Measurements from ENCODE around the gene MEGF6. TPM values are rescaled to one million over a fixed set of nuclear protein-coding genes. Genes with fewer than 3 reads are reported as not detected.

Gene MEGF6
- total RNA-seq, 2 donors from 2014 or later: 273 to 304 TPM

- Histone ChIP-seq H3K27me3 (replicated peaks; ENCODE audit: insufficient read depth) (no peaks in the 10 kb centered on the region), H3K9me3 (no peaks in the 10 kb centered on the region), H3K27ac (no peak overlapping the region), H3K36me3 (peaks cover 14% of the 10 kb centered on the region), H3K4me3 (no peak overlapping the region), H3K4me1 (ENCODE audit: control insufficient read depth in 1 of 2, low read depth in 2 of 2) (peaks cover 0 to 33% of the 10 kb centered on the region in 2 donors)
- DNase-seq (ENCODE audit: low spot score): no peak
- TF ChIP-seq CTCF (IDR thresholded peaks at IDR 0.05): no peak
- no peak for ATAC-seq (ENCODE audit: insufficient number of reproducible peaks, low FRiP score, low read depth)
Measured at GRCh38 chr1:3515272-3515671, 96.0 kb downstream of the MEGF6 start.

- Histone ChIP-seq H3K27ac (no peak overlapping the region), H3K36me3 (peaks cover 9% of the 10 kb centered on the region), H3K9me3 (no peaks in the 10 kb centered on the region), H3K4me1 (ENCODE audit: control insufficient read depth in 1 of 2, low read depth in 2 of 2) (peaks cover 0 to 38% of the 10 kb centered on the region in 2 donors), H3K27me3 (replicated peaks; ENCODE audit: insufficient read depth) (no peaks in the 10 kb centered on the region), H3K4me3 (no peak overlapping the region)
- ATAC-seq (ENCODE audit: insufficient number of reproducible peaks, low FRiP score, low read depth) (no peak), DNase-seq (ENCODE audit: low spot score) (no peak)
- no peak for TF ChIP-seq CTCF (IDR thresholded peaks at IDR 0.05)
Measured at GRCh38 chr1:3514404-3514803, 96.9 kb downstream of the MEGF6 start.

- ATAC-seq (ENCODE audit: insufficient number of reproducible peaks, low FRiP score, low read depth) (no peak), DNase-seq (ENCODE audit: low spot score) (no peak)
- peaks cover 0 to 23% of the 10 kb centered on the region in 2 donors for H3K4me1 ChIP-seq (ENCODE audit: control insufficient read depth in 1 of 2, low read depth in 2 of 2)
- H3K4me3 ChIP-seq: no peak overlapping the region
- no peaks in the 10 kb centered on the region for H3K9me3 ChIP-seq
- H3K27ac ChIP-seq: no peak overlapping the region
- H3K27me3 ChIP-seq (replicated peaks; ENCODE audit: insufficient read depth): no peaks in the 10 kb centered on the region
- no peak for TF ChIP-seq CTCF (IDR thresholded peaks at IDR 0.05)
- peaks cover 29% of the 10 kb centered on the region for H3K36me3 ChIP-seq
Measured at GRCh38 chr1:3511856-3512255, 99.5 kb downstream of the MEGF6 start.

- H3K9me3 ChIP-seq: no peaks in the 10 kb centered on the region
- H3K4me3 ChIP-seq: no peak overlapping the region
- DNase-seq (ENCODE audit: low spot score) (no peak), ATAC-seq (ENCODE audit: insufficient number of reproducible peaks, low FRiP score, low read depth) (no peak)
- H3K27ac ChIP-seq: no peak overlapping the region
- peaks cover 0 to 17% of the 10 kb centered on the region in 2 donors for H3K4me1 ChIP-seq (ENCODE audit: control insufficient read depth in 1 of 2, low read depth in 2 of 2)
- H3K27me3 ChIP-seq (replicated peaks; ENCODE audit: insufficient read depth): no peaks in the 10 kb centered on the region
- peaks cover 34% of the 10 kb centered on the region for H3K36me3 ChIP-seq
- no peak for TF ChIP-seq CTCF (IDR thresholded peaks at IDR 0.05)
Measured at GRCh38 chr1:3511306-3511705, 100.0 kb downstream of the MEGF6 start.

GRCh38 chr1:3510956-3511250, 100.4 kb downstream of the MEGF6 start:
- H3K36me3 ChIP-seq: peaks cover 36% of the 10 kb centered on the region
- H3K4me3 ChIP-seq: no peak overlapping the region
- no peaks in the 10 kb centered on the region for H3K27me3 ChIP-seq (replicated peaks; ENCODE audit: insufficient read depth)
- H3K9me3 ChIP-seq: no peaks in the 10 kb centered on the region
- H3K27ac ChIP-seq: no peak overlapping the region
- ATAC-seq (ENCODE audit: insufficient number of reproducible peaks, low FRiP score, low read depth): no peak
- no peak for DNase-seq (ENCODE audit: low spot score)
- TF ChIP-seq CTCF (IDR thresholded peaks at IDR 0.05): no peak
- peaks cover 0 to 13% of the 10 kb centered on the region in 2 donors for H3K4me1 ChIP-seq (ENCODE audit: control insufficient read depth in 1 of 2, low read depth in 2 of 2)

Data from thoracic aorta (tissue), 2 donors.